Right atrium auricular region (tissue), 2 donors: Measurements from ENCODE around the gene SCAPER. TPM values are rescaled to one million over a fixed set of nuclear protein-coding genes. Genes with fewer than 3 reads are reported as not detected.

Experiments
- DNase-seq: peaks from one replicate; pipeline ENCODE4 v3.0.0-alpha.2; 2019; ENCODE audit warnings: low spot score
- H3K27ac ChIP-seq, 2 donors: fragments of 200-600 bp; sonication (generic); 1 replicate in 1 of 2; 2 replicates in 1 of 2; pipeline ENCODE4 v1.5.1; 2016 to 2019
- H3K27me3 ChIP-seq, 2 donors: fragments of 200-600 bp; sonication (generic); one replicate each; pipeline versions ENCODE4 v1.5.1 to v1.6.0; 2017 to 2019
- H3K36me3 ChIP-seq: fragments of 200-600 bp; sonication (generic); one replicate; pipeline ENCODE4 v1.5.1; 2016
- H3K4me1 ChIP-seq, 2 donors: fragments of 200-600 bp; sonication (generic); one replicate each; pipeline versions ENCODE4 v1.5.1 to v1.6.0; 2017 to 2019
- H3K4me3 ChIP-seq, 2 donors: fragments of 200-600 bp; sonication (generic); 1 replicate in 1 of 2; 2 replicates in 1 of 2; pipeline ENCODE4 v1.5.1; 2017 to 2019; ENCODE audit warnings: mild to moderate bottlenecking in 1 of 2, moderate library complexity in 1 of 2
- H3K9me3 ChIP-seq, 2 donors: fragments of 200-600 bp; sonication (generic); one replicate each; pipeline ENCODE4 v1.5.1; 2019
- total RNA-seq, 2 donors: library from RNA; depleted of rRNA; stranded (reverse); fragments of >200 nt; gene quantifications; one replicate each; pipeline ENCODE4 v1.1.0, GENCODE V29; 2016
- TF ChIP-seq, protein P1 (sequence below), 2 donors: fragments of 200-600 bp; sonication (generic); IDR thresholded peaks; one replicate each; pipeline ENCODE4 v1.5.1; 2019; ENCODE audit warnings: antibody characterized with exemption in 2 of 2

Gene SCAPER
- total RNA-seq, 2 donors from 2014 or later, result 20.5 to 52.3 TPM

DNA sequence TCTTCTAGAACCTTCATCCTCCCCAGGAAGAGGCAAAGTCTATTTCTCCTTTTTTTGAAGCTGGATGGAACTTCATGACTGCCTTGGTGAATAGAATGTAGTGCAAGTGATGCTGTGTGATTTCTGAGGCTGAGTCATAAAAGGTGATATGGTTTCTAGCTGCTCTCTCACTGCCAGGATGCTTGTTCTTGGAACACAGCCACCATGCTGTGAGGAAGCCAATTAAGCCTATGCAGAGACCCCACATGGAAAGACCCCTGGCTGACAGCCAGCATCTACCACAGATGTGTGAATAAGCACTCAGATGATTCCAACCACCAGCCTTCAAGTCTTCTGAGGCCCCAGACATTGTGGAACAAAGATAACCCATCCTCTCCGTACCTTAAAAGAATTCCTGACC, 511.5 kb downstream of the SCAPER start:
- H3K4me3 ChIP-seq, result no peak overlapping the region
- no peak for DNase-seq

DNA sequence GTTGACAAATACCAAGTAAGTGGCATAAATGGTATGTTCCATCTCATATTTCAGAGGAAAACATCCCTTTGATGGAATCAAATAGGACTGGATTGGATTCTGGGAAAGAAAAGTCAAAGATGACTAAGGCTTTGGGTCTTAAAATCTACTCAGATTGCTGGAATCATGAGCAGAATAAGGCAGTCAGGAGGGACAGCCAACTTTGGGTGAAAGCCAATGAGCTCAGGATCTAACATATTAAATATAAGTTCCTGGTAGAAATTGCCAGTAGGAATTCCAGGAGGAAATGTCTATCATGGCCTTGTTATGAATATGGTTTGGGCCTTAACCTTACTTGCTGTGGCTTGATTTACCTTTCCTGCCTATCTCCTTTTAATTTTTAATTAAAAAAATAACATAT, 513.3 kb downstream of the SCAPER start:
- H3K4me3 ChIP-seq, result no peak overlapping the region
- no peaks in the 10 kb centered on the region for H3K9me3 ChIP-seq
- TF ChIP-seq, protein P1, sequence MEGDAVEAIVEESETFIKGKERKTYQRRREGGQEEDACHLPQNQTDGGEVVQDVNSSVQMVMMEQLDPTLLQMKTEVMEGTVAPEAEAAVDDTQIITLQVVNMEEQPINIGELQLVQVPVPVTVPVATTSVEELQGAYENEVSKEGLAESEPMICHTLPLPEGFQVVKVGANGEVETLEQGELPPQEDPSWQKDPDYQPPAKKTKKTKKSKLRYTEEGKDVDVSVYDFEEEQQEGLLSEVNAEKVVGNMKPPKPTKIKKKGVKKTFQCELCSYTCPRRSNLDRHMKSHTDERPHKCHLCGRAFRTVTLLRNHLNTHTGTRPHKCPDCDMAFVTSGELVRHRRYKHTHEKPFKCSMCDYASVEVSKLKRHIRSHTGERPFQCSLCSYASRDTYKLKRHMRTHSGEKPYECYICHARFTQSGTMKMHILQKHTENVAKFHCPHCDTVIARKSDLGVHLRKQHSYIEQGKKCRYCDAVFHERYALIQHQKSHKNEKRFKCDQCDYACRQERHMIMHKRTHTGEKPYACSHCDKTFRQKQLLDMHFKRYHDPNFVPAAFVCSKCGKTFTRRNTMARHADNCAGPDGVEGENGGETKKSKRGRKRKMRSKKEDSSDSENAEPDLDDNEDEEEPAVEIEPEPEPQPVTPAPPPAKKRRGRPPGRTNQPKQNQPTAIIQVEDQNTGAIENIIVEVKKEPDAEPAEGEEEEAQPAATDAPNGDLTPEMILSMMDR (IDR thresholded peaks at IDR 0.05), result no peak
- DNase-seq, result no peak
- H3K27ac ChIP-seq, result no peak overlapping the region
- H3K36me3 ChIP-seq, result no peaks in the 10 kb centered on the region
- no peaks in the 10 kb centered on the region for H3K27me3 ChIP-seq
- H3K4me1 ChIP-seq, result no peaks in the 10 kb centered on the region

More for the DNA sequence above, 511.5 kb downstream of the SCAPER start:
- Histone ChIP-seq H3K27me3 (no peaks in the 10 kb centered on the region), H3K4me1 (no peaks in the 10 kb centered on the region), H3K27ac (no peak overlapping the region), H3K9me3 (no peaks in the 10 kb centered on the region), H3K36me3 (no peaks in the 10 kb centered on the region)
- TF ChIP-seq, protein P1 (IDR thresholded peaks at IDR 0.05), result no peak

DNA sequence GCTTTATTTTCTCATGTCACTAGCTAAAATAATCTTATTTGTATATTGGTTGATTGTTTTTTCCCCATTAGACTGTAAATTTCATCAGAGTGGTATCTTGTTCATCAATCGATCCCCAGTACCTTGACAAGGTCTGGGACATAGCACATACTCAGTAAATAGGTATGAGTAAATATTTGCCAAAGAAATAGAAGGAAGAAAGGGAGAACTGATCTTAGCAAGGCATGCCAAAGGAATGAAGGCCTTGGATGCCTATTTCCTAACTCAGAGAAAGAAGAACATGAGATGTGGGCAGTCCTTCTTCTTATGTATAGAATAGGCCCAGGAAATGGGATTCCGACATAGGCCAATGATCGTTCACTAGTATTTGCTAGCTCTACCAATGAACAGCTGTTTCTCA, 513.8 kb downstream of the SCAPER start:
- Histone ChIP-seq H3K36me3 (no peaks in the 10 kb centered on the region), H3K4me3 (no peak overlapping the region)
- DNase-seq, result no peak

DNA sequence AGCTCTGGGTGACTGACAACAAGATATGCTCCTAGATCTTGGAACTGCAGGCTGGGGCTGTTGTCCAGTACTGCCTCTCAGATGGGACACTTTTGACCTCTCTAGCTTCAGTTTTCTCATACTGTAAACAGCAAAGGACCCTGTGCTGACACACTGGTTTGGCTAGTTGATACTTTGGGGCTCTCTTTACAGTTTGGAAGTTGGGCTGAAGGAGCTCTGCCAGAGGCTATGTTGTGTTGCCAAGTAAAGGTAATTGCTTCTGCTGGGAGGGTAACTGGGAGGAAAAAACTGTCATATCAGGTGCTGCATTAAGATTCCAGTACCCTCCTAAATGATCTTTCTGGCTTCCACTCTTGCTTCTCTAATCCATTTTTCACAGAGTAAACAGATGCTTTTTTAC, 514.6 kb downstream of the SCAPER start:
- no peaks in the 10 kb centered on the region for H3K36me3 ChIP-seq
- no peaks in the 10 kb centered on the region for H3K9me3 ChIP-seq
- no peaks in the 10 kb centered on the region for H3K4me1 ChIP-seq
- H3K27ac ChIP-seq, result no peak overlapping the region
- H3K27me3 ChIP-seq, result no peaks in the 10 kb centered on the region
- TF ChIP-seq, protein P1 (IDR thresholded peaks at IDR 0.05), result no peak
- H3K4me3 ChIP-seq, result no peak overlapping the region
- no peak for DNase-seq

More for the DNA sequence above, 513.8 kb downstream of the SCAPER start:
- no peaks in the 10 kb centered on the region for H3K4me1 ChIP-seq
- no peaks in the 10 kb centered on the region for H3K9me3 ChIP-seq
- H3K27me3 ChIP-seq, result no peaks in the 10 kb centered on the region
- TF ChIP-seq, protein P1 (IDR thresholded peaks at IDR 0.05), result no peak
- no peak overlapping the region for H3K27ac ChIP-seq

DNA sequence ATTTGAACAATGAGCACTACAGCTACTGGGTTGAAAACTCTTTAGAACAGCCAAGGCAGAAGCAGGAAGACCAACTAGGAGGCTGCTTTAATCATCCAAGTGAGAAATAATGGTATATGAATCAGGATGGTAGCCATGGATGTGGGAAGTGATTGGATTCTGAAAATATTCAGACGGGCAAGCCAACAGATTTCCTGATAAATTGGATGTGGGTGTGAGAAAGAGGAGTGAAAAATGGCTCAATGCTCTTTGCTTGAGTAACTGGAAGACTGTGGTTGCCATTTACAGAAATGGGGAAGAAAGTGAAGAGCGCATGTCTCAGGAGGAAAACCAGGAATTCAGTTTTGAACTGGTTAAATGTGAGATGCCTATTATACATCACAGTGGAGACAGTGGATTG, 518.2 kb downstream of the SCAPER start:
- Histone ChIP-seq H3K27me3 (no peaks in the 10 kb centered on the region), H3K27ac (no peak overlapping the region), H3K9me3 (no peaks in the 10 kb centered on the region), H3K4me1 (no peaks in the 10 kb centered on the region), H3K4me3 (no peak overlapping the region), H3K36me3 (no peaks in the 10 kb centered on the region)
- TF ChIP-seq, protein P1 (IDR thresholded peaks at IDR 0.05), result no peak
- DNase-seq, result no peak

DNA sequence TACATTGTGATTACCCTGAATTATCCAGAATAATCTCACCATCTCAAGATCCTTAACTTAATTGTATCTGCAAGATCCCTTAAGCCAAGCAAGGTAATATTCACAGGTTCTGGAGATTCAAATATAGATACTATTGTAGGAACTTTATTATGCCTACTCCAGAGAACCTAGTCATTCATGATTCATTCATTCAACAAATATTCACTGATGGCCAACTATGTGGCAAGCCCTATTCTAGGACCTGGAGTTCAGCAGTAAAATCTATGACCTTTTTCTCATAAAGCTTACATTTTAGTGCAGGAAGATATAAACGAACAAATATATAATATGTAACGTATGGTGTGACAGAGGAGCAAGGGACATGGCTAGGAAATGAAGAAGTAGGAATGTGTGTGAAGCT, 519.0 kb downstream of the SCAPER start:
- H3K4me1 ChIP-seq, result no peaks in the 10 kb centered on the region
- no peaks in the 10 kb centered on the region for H3K27me3 ChIP-seq
- no peaks in the 10 kb centered on the region for H3K9me3 ChIP-seq
- TF ChIP-seq, protein P1 (IDR thresholded peaks at IDR 0.05), result no peak
- peaks cover 3% of the 10 kb centered on the region for H3K36me3 ChIP-seq
- DNase-seq, result no peak
- H3K27ac ChIP-seq, result no peak overlapping the region
- no peak overlapping the region for H3K4me3 ChIP-seq
